GM06990 (cell line): Measurements from ENCODE around the gene DNAJC18.

ENCODE experiments used
- DNase-seq: peaks from one replicate; pipeline ENCODE4 v3.0.0-alpha.2; 2011; ENCODE audit not compliant: insufficient read length; ENCODE audit errors: extremely low read depth
- H3K27me3 ChIP-seq: replicated peaks from 2 replicates; pipeline ENCODE4 v1.6.0; 2011; ENCODE audit warnings: low read length; ENCODE audit not compliant: control insufficient read depth, insufficient read depth
- H3K36me3 ChIP-seq: 2 replicates; pipeline ENCODE4 v1.5.1; 2011; ENCODE audit warnings: low read length; ENCODE audit not compliant: control insufficient read depth, insufficient read depth
- H3K4me3 ChIP-seq: replicated peaks from 2 replicates; pipeline ENCODE4 v1.5.1; 2011; ENCODE audit warnings: low read depth, mild to moderate bottlenecking, control low read depth, low read length
- TF ChIP-seq, protein P1 (sequence below): IDR thresholded peaks from 2 replicates; pipeline ENCODE4 v1.5.1; 2011; ENCODE audit warnings: low read length, control low read depth, mild to moderate bottlenecking, inconsistent platforms; ENCODE audit not compliant: insufficient read depth, poor library complexity, severe bottlenecking

Gene DNAJC18

DNA sequence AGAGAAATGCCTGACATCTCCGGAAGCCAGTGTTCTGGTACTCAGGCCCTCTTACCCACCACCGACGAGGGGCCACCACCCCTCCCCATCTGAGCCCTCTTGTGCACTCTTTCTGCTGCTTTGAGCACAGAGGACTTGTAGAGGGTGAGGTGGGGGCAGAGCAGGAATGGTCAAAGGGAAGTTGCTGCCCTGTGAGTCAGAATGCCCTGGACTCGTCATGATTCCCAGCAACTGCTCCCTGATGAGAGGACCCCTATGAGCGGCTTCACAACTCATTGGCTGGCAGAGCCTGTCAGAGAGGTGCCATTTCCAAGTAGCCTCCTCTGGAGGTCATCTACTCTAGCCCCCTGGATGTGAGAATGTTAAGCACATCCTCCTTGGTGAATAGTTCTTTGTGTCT is 22.4 kb upstream of the DNAJC18 start:
- Histone ChIP-seq H3K4me3 (no peak overlapping the region), H3K36me3 (no peaks in the 10 kb centered on the region), H3K27me3 (no peaks in the 10 kb centered on the region)
- no peak for DNase-seq
- TF ChIP-seq, protein P1, sequence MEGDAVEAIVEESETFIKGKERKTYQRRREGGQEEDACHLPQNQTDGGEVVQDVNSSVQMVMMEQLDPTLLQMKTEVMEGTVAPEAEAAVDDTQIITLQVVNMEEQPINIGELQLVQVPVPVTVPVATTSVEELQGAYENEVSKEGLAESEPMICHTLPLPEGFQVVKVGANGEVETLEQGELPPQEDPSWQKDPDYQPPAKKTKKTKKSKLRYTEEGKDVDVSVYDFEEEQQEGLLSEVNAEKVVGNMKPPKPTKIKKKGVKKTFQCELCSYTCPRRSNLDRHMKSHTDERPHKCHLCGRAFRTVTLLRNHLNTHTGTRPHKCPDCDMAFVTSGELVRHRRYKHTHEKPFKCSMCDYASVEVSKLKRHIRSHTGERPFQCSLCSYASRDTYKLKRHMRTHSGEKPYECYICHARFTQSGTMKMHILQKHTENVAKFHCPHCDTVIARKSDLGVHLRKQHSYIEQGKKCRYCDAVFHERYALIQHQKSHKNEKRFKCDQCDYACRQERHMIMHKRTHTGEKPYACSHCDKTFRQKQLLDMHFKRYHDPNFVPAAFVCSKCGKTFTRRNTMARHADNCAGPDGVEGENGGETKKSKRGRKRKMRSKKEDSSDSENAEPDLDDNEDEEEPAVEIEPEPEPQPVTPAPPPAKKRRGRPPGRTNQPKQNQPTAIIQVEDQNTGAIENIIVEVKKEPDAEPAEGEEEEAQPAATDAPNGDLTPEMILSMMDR, result no peak

DNA sequence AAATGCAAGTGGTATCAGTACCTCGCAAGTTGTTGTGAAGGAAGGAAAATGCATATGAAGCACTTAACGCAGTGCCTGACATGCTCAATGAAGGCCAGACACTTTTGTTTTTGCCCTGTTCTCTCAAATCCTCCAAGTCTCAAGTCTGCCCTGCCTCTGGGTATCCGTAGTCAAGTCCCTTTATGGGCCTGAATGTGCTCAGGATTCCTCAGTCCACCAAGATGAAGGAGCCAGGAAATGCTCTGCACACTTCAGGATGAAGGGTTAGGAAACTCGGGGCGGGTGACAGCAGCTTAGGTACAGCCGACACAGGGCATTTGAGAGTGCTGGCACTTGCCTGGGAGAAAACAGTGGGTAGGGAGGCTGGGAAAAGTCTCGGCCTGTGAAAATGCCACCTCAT is 21.9 kb upstream of the DNAJC18 start:
- Histone ChIP-seq H3K4me3 (no peak overlapping the region), H3K36me3 (no peaks in the 10 kb centered on the region), H3K27me3 (no peaks in the 10 kb centered on the region)
- TF ChIP-seq, protein P1, result no peak
- DNase-seq, result no peak

DNA sequence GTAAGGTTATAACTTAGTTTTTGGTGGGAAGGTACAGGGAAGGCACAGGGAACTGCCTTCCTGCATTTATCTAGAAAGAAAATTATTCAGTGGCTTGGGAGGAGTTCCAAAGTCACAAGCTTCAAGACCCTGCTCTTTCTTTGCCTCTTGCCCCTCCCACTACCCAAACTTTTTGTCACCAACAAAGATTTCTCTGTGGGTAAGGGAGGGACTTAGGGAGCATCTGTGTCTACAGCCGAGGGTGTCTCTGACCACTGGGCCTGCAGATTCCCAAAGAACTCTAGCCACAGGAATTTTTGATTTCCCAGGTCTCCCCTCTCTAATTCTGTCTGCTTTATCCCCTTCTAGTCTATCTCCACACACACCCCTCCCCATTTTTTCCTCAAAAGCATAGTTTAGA is 21.1 kb upstream of the DNAJC18 start:
- no peak overlapping the region for H3K4me3 ChIP-seq
- DNase-seq, result no peak
- H3K27me3 ChIP-seq, result no peaks in the 10 kb centered on the region
- no peaks in the 10 kb centered on the region for H3K36me3 ChIP-seq
- TF ChIP-seq, protein P1, result no peak

DNA sequence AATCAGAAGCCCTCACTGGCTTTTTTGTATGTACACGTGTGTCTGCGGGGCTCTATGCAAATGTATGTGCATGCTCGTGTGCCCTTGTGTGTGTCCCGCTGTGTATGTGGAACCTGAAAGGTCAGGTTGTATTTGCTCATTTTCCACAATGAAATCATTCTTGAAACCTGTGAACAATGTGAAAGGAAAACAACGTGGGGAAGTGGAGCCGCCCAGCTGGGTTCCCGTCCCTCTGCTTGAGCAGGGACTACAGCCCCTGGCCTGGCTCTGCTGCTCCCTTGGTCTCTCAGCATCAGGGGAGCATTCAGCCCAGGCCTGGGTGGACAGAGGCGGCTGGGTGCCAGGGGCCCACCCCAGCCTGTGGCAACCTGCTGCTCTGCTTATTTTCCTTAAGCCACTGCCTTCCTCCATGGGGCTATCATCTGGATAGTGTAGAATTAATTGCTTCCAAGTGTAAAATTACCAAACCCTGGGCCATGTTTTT is 20.2 kb upstream of the DNAJC18 start:
- DNase-seq, result peak; percentile 57

DNA sequence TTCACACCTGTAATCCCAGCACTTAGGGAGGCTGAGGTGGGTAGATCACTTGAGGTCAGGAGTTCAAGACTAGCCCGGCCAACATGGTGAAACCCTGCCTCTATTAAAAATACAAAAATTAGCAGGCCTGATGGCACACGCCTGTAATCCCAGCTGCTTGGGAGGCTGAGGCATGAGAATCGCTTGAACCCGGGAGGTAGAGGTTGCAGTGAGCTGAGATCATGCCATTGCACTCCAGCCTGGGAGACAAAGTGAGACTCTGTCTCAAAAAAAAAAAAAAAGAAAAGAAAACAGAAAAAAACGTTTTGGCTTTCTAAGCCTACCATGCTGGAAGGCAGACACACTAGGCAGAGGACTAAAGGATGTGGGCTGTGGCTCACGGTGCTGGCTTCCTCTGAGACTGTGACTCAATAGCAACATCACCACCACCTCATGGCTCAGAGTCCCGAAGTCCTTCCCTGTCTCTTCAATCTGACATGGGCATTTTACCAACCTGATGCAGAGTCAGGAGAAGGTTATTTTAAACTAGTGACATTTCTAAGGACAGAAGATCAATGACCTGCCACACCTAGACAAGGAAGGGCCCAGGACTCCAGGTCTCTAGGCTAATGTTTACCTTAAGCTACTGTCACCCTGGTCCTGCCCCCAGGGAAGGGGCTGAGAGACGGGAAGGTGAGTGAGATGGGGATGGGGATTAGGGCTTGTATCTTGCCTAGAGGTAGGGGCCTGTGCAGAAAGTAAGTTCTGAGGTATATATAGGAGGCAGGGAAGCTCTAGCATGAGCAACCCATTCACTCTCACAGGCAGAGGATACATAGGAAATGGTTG is 19.5 kb upstream of the DNAJC18 start:
- no peaks in the 10 kb centered on the region for H3K27me3 ChIP-seq
- no peak overlapping the region for H3K4me3 ChIP-seq
- H3K36me3 ChIP-seq, result no peaks in the 10 kb centered on the region
- peak; percentile 59 for DNase-seq
- TF ChIP-seq, protein P1, result no peak

More for the DNA sequence above, 20.2 kb upstream of the DNAJC18 start:
- no peaks in the 10 kb centered on the region for H3K36me3 ChIP-seq
- no peak overlapping the region for H3K4me3 ChIP-seq
- TF ChIP-seq, protein P1, result no peak
- no peaks in the 10 kb centered on the region for H3K27me3 ChIP-seq
